HK-2 (cell line): ENCODE data around the gene OR4F29.
"Not testable (repeated sequence)": the region's sequence is repeated elsewhere in the genome, so short reads cannot be mapped to it uniquely, and the experiment has no call there.

ENCODE experiments used
- DNase-seq: peaks from one replicate; pipeline ENCODE4 v3.0.0-alpha.2; 2018; ENCODE audit not compliant: unreplicated experiment

OR4F29 gene

GRCh38 chr1:451578-451977 is at the start of gene OR4F29:
Gene OR4F29, minus strand, starts transcription at chr1:451678. Its CDS starts 0 bp downstream, at chr1:451678.
- DNase-seq = not testable (repeated sequence)
